ENCODE results near the gene TSPEAR. TPM values are rescaled to one million over a fixed set of nuclear protein-coding genes. Genes with fewer than 3 reads are reported as not detected.
"Not testable (repeated sequence)": the region's sequence is repeated elsewhere in the genome, so short reads cannot be mapped to it uniquely, and the experiment has no call there.

TSPEAR gene
- total RNA-seq, 2 donors from 2014 or later = 0.85 TPM; not detected in 1

- 38% methylated on average over 20 of the region's 21 CpGs for WGBS
- intact Hi-C loops (cut with DNase I) = no loop called here
- Histone ChIP-seq H3K4me1 (replicated peaks) (no peaks in the 10 kb centered on the region), H3K36me3 (no peaks in the 10 kb centered on the region), H3K27me3 (replicated peaks; ENCODE audit: insufficient read depth) (peaks cover 3% of the 10 kb centered on the region), H3K27ac (no peak within 1 kb of the TSS), H3K4me3 (no peak within 1 kb of the TSS), H3K9me3 (no peaks in the 10 kb centered on the region)
- no peak for TF ChIP-seq POLR2AphosphoS5 (IDR thresholded peaks at IDR 0.05)
- TF ChIP-seq CTCF (IDR thresholded peaks at IDR 0.05) = no peak
- TF ChIP-seq POLR2A (IDR thresholded peaks at IDR 0.05) = no peak
- no peak for DNase-seq (ENCODE audit: low spot score)
These were observed 74.1 kb downstream of the TSPEAR start, which contains the start of gene KRTAP10-10 for GRCh38 chr21:44637018-44637850. Gene KRTAP10-10 (plus strand): TSS chr21:44637356. CDS start chr21:44637418, 62 bp downstream.

GRCh38 chr21:44636209-44637017 lies 75.0 kb downstream of the TSPEAR start:
- Histone ChIP-seq H3K27me3 (replicated peaks; ENCODE audit: insufficient read depth) (peaks cover 3% of the 10 kb centered on the region), H3K36me3 (no peaks in the 10 kb centered on the region), H3K27ac (no peak overlapping the region), H3K9me3 (no peaks in the 10 kb centered on the region), H3K4me1 (replicated peaks) (no peaks in the 10 kb centered on the region), H3K4me3 (no peak overlapping the region)
- WGBS = 77% methylated on average over 15 of the region's 15 CpGs
- intact Hi-C loops (cut with DNase I) = no loop called here
- TF ChIP-seq CTCF (IDR thresholded peaks at IDR 0.05) (no peak), POLR2A (IDR thresholded peaks at IDR 0.05) (no peak), POLR2AphosphoS5 (IDR thresholded peaks at IDR 0.05) (no peak)
- no peak for DNase-seq (ENCODE audit: low spot score)

- DNase-seq (ENCODE audit: low spot score) = no peak
- 95% methylated on average over 1 of the region's 1 CpG for WGBS
- Histone ChIP-seq H3K27ac (no peak overlapping the region), H3K27me3 (replicated peaks; ENCODE audit: insufficient read depth) (no peaks in the 10 kb centered on the region), H3K9me3 (no peaks in the 10 kb centered on the region), H3K4me1 (replicated peaks) (no peaks in the 10 kb centered on the region), H3K4me3 (no peak overlapping the region), H3K36me3 (no peaks in the 10 kb centered on the region)
- TF ChIP-seq POLR2AphosphoS5 (IDR thresholded peaks at IDR 0.05) = no peak
- TF ChIP-seq POLR2A (IDR thresholded peaks at IDR 0.05) = no peak
- intact Hi-C loops (cut with DNase I) = no loop called here
These were observed 79.3 kb downstream of the TSPEAR start for GRCh38 chr21:44632067-44632466.

- 91% methylated on average over 2 of the region's 2 CpGs for WGBS
- intact Hi-C loops (cut with DNase I) = no loop called here
- DNase-seq (ENCODE audit: low spot score) = no peak
- Histone ChIP-seq H3K4me3 (no peak overlapping the region), H3K27me3 (replicated peaks; ENCODE audit: insufficient read depth) (no peaks in the 10 kb centered on the region), H3K9me3 (no peaks in the 10 kb centered on the region), H3K36me3 (no peaks in the 10 kb centered on the region), H3K4me1 (replicated peaks) (no peaks in the 10 kb centered on the region), H3K27ac (no peak overlapping the region)
- TF ChIP-seq POLR2A (IDR thresholded peaks at IDR 0.05) (no peak), CTCF (IDR thresholded peaks at IDR 0.05) (no peak), POLR2AphosphoS5 (IDR thresholded peaks at IDR 0.05) (no peak)
These were observed 80.9 kb downstream of the TSPEAR start for GRCh38 chr21:44630440-44630839.

- 80% methylated on average over 16 of the region's 18 CpGs for WGBS
- intact Hi-C loops (cut with DNase I) = no loop called here
- DNase-seq (ENCODE audit: low spot score) = no peak
- no peak overlapping the region for H3K27ac ChIP-seq
- no peaks in the 10 kb centered on the region for H3K27me3 ChIP-seq (replicated peaks; ENCODE audit: insufficient read depth)
- H3K4me3 ChIP-seq = no peak overlapping the region
- no peaks in the 10 kb centered on the region for H3K36me3 ChIP-seq
- no peaks in the 10 kb centered on the region for H3K4me1 ChIP-seq (replicated peaks)
- no peaks in the 10 kb centered on the region for H3K9me3 ChIP-seq
- TF ChIP-seq CTCF (IDR thresholded peaks at IDR 0.05) = no peak
These were observed 82.5 kb downstream of the TSPEAR start for GRCh38 chr21:44628707-44629391.

GRCh38 chr21:44627831-44628233 lies 83.5 kb downstream of the TSPEAR start:
- H3K9me3 ChIP-seq; intact Hi-C loops (cut with DNase I); H3K4me1 ChIP-seq (replicated peaks); H3K27ac ChIP-seq; H3K4me3 ChIP-seq; DNase-seq (ENCODE audit: low spot score); H3K27me3 ChIP-seq (replicated peaks; ENCODE audit: insufficient read depth); H3K36me3 ChIP-seq: not testable (repeated sequence)
- 23% methylated on average over 9 of the region's 15 CpGs for WGBS

GRCh38 chr21:44627181-44627822 lies 84.1 kb downstream of the TSPEAR start:
- H3K9me3 ChIP-seq; H3K4me1 ChIP-seq (replicated peaks); H3K27me3 ChIP-seq (replicated peaks; ENCODE audit: insufficient read depth); DNase-seq (ENCODE audit: low spot score); H3K36me3 ChIP-seq; H3K27ac ChIP-seq; intact Hi-C loops (cut with DNase I); H3K4me3 ChIP-seq: not testable (repeated sequence)
- 75% methylated on average over 17 of the region's 20 CpGs for WGBS

Measured in prostate gland (tissue), 2 donors.